Heart left ventricle (tissue), 16 donors: ENCODE measurements around the gene SCAMP3. TPM values are rescaled to one million over a fixed set of nuclear protein-coding genes. Genes with fewer than 3 reads are reported as not detected.
"Not testable (repeated sequence)": the region's sequence is repeated elsewhere in the genome, so short reads cannot be mapped to it uniquely, and the experiment has no call there.

Source experiments
- ATAC-seq, 4 donors: fragments of 200-7000 bp; cut with Tn5 transposase; one replicate each; pipeline ENCODE4 v1.9.1; 2020 to 2022; ENCODE audit warnings: moderate library complexity in 4 of 4, mild to moderate bottlenecking in 3 of 4, moderate number of reproducible peaks in 1 of 4
- DNase-seq, 5 donors: peaks; one replicate each; pipeline ENCODE4 v3.0.0-alpha.2; 2020
- H3K27ac ChIP-seq, 12 donors: fragments of 200-600 bp; sonication (generic) in 4 of 12; one replicate each; pipeline versions ENCODE4 v1.5.0 to v1.8.0; 2016 to 2022; ENCODE audit warnings: mild to moderate bottlenecking in 2 of 12
- H3K27me3 ChIP-seq, 9 donors: fragments of 200-600 bp; sonication (generic) in 2 of 9; one replicate each; pipeline versions ENCODE4 v1.5.1 to v1.8.0; 2016 to 2022; ENCODE audit warnings: mild to moderate bottlenecking in 3 of 9
- H3K36me3 ChIP-seq, 9 donors: fragments of 200-600 bp; sonication (generic) in 2 of 9; one replicate each; pipeline versions ENCODE4 v1.5.0 to v1.8.0; 2018 to 2022; ENCODE audit warnings: mild to moderate bottlenecking in 2 of 9
- H3K4me1 ChIP-seq, 12 donors: fragments of 200-600 bp; sonication (generic) in 4 of 12; one replicate each; pipeline versions ENCODE4 v1.5.0 to v1.8.0; 2016 to 2022; ENCODE audit warnings: mild to moderate bottlenecking in 3 of 12
- H3K4me3 ChIP-seq, 12 donors: fragments of 200-600 bp; sonication (generic) in 4 of 12; one replicate each; pipeline versions ENCODE4 v1.5.0 to v1.8.0; 2017 to 2022; ENCODE audit warnings: mild to moderate bottlenecking in 9 of 12, moderate library complexity in 4 of 12
- H3K9me3 ChIP-seq, 12 donors: fragments of 200-600 bp; sonication (generic) in 4 of 12; one replicate each; pipeline versions ENCODE4 v1.5.0 to v1.8.0; 2016 to 2022; ENCODE audit warnings: mild to moderate bottlenecking in 1 of 12
- POLR2A ChIP-seq, 2 donors: fragments of 450-650 bp; IDR thresholded peaks; one replicate each; pipeline ENCODE4 v1.6.1; 2017; ENCODE audit warnings: antibody characterized with exemption in 2 of 2, mild to moderate bottlenecking in 2 of 2, moderate library complexity in 2 of 2
- WGBS, 4 donors: extraction: QIAGEN DNeasy Blood & Tissue Kit in 2 of 4; methylation state at CpG; one replicate each; pipeline versions ENCODE4 v1.1.5 to v1.1.7; 2013 to 2018; 5-methylcytosine and 5-hydroxymethylcytosine counted together
- intact Hi-C, 10 donors: fragments of 100-400 bp; cut with DNase I; formaldehyde crosslinking; loops; one replicate each; pipeline versions ENCODE4 v1.11.1 to v1.14.2; 2022
- polyA plus RNA-seq, 2 donors: library from polyadenylated mRNA; stranded (reverse); fragments of 200-250 nt; gene quantifications; one replicate each; pipeline ENCODE4 v1.2.3, GENCODE V29; 2013
- total RNA-seq, 9 donors: library from RNA; depleted of rRNA in 2 of 9; stranded (reverse); fragments of >200 nt in 2 of 9; fragmentation: NEBNext Ultra II Directional in 3 of 9; extraction: Animal tissue kit (Norgen Biotek cat#: 25700) in 3 of 9; gene quantifications; one replicate each; pipeline versions ENCODE4 v1.1.0 to v1.2.4, GENCODE V29; 2016 to 2023
- TF ChIP-seq, protein P1 (sequence below), 12 donors: fragments of 200-600 bp; sonication (generic) in 4 of 12; IDR thresholded peaks; one replicate each; pipeline versions ENCODE4 v1.5.0 to v1.8.0; 2018 to 2022; ENCODE audit warnings: antibody characterized with exemption in 12 of 12, mild to moderate bottlenecking in 5 of 12
- donor health status: ischemic (EF 13 %, LVEDD 7.1; RV severe dilation, severe dysfunction).
- donor health status: healthy with polysubstance abuse.
- donor health status: DM: no; HTN: yes; CAD: no.
- donor health status: DM: no; HTN: no; CAD: no.
- donor health status: ischemic (EF 25% LVEDD 6.9; RV normal size, moderate dysfunction).
- donor health status: ischemic (EF 25% LVEDD 5.7; RV mildly dilated, moderate dysfunction).
- donor health status: healthy.
- donor health status: DM: yes; HTN: yes; CAD: no.
- donor health status: ischemic (EF 35%, LVEDD 5.7; RV mildly dilated, moderate dysfunction).
- donor health status: nonischemic (EF 11% LVEDD 7.7; RV severe dilation, severe dysfunction).
- donor health status: DM: yes; HTN: yes; CAD: no.
- donor health status: PGD.
- donor health status: ischemic (EF 29% LVEDD 5.4; RV normal size, mild dysfunction).
- donor health status: nonischemic (EF 23%, LVEDD 6.1; RV moderate dilation, normal function).

Gene SCAMP3
- total and polyA plus RNA-seq, 11 donors, result 51.2 to 123 (median 65.8) TPM

GRCh38 chr1:155226188-155226909, 35.8 kb downstream of the SCAMP3 start:
- H3K4me3 ChIP-seq, result peak overlapping the region; percentile 15 to 77 (median 62)
- 0 to 1% (median 0%) methylated on average over 7 of the region's 7 CpGs for WGBS, 4 donors
- intact Hi-C loops, result loop anchor here in 8 of 10 donors (1.0 to 10.0 kb wide), 6 partner anchors 17 to 52 kb away; partner anchors contain the start of genes KRTCAP2 (in 2 of the 8), MTX1 (in 2 of the 8), TRIM46 (in 2 of the 8) and THBS3 (in 1 of the 8)
- no peaks in the 10 kb centered on the region for H3K27me3 ChIP-seq
- peak; percentile 23 to 52 (median 44) for ATAC-seq
- TF ChIP-seq, protein P1, sequence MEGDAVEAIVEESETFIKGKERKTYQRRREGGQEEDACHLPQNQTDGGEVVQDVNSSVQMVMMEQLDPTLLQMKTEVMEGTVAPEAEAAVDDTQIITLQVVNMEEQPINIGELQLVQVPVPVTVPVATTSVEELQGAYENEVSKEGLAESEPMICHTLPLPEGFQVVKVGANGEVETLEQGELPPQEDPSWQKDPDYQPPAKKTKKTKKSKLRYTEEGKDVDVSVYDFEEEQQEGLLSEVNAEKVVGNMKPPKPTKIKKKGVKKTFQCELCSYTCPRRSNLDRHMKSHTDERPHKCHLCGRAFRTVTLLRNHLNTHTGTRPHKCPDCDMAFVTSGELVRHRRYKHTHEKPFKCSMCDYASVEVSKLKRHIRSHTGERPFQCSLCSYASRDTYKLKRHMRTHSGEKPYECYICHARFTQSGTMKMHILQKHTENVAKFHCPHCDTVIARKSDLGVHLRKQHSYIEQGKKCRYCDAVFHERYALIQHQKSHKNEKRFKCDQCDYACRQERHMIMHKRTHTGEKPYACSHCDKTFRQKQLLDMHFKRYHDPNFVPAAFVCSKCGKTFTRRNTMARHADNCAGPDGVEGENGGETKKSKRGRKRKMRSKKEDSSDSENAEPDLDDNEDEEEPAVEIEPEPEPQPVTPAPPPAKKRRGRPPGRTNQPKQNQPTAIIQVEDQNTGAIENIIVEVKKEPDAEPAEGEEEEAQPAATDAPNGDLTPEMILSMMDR (IDR thresholded peaks at IDR 0.05), result peak; percentile 10 to 65 (median 60)
- TF ChIP-seq POLR2A (IDR thresholded peaks at IDR 0.05), result no peak
- peak; percentile 63 to 78 (median 70) for DNase-seq
- peak overlapping the region; percentile 24 to 92 (median 87) for H3K27ac ChIP-seq
- H3K4me1 ChIP-seq, result peaks cover 0 to 63% (median 16%) of the 10 kb centered on the region in 12 donors
- H3K36me3 ChIP-seq, result no peaks in the 10 kb centered on the region
- no peaks in the 10 kb centered on the region for H3K9me3 ChIP-seq

GRCh38 chr1:155225404-155225759, 36.8 kb downstream of the SCAMP3 start:
- not testable (repeated sequence) for H3K27me3 ChIP-seq, H3K4me3 ChIP-seq, DNase-seq, ATAC-seq, H3K36me3 ChIP-seq, H3K9me3 ChIP-seq
- WGBS, 4 donors, result 97 to 99% (median 98%) methylated on average over 8 of the region's 8 CpGs
- H3K4me1 ChIP-seq, result peaks cover 0 to 71% (median 16%) of the 10 kb centered on the region in 12 donors
- intact Hi-C loops, result loop anchor here in 7 of 10 donors (2.0 to 10.0 kb wide), 3 partner anchors 48 to 51 kb away; partner anchors contain the start of genes KRTCAP2 (in 2 of the 7) and TRIM46 (in 2 of the 7)
- H3K27ac ChIP-seq, result peak overlapping the region in 2 of 12 donors; percentile 89 to 92

- no peak overlapping the region for H3K4me3 ChIP-seq
- ATAC-seq (no peak), DNase-seq (no peak)
- no peaks in the 10 kb centered on the region for H3K27me3 ChIP-seq
- H3K4me1 ChIP-seq, result peaks cover 0 to 85% (median 18%) of the 10 kb centered on the region in 12 donors
- 80 to 89% (median 86%) methylated on average over 7 of the region's 7 CpGs for WGBS, 4 donors
- intact Hi-C loops, result loop anchor here in 2 of 10 donors (10.0 kb wide), 1 partner anchor 48 kb away; the partner anchor contains the start of genes KRTCAP2 (in 2 of the 2) and TRIM46 (in 2 of the 2)
- no peaks in the 10 kb centered on the region for H3K36me3 ChIP-seq
- H3K27ac ChIP-seq, result peak overlapping the region in 1 of 12 donors; percentile 1
- no peaks in the 10 kb centered on the region for H3K9me3 ChIP-seq
- no peak for TF ChIP-seq POLR2A (IDR thresholded peaks at IDR 0.05)
- TF ChIP-seq, protein P1 (IDR thresholded peaks at IDR 0.05), result no peak
Measured at GRCh38 chr1:155223047-155223446, 39.1 kb downstream of the SCAMP3 start.

- intact Hi-C loops, result loop anchor here in 2 of 10 donors (10.0 kb wide), 1 partner anchor 46 kb away; the partner anchor contains the start of genes KRTCAP2 (in 2 of the 2) and TRIM46 (in 2 of the 2)
- WGBS, 4 donors, result 85 to 91% (median 88%) methylated on average over 10 of the region's 10 CpGs
- H3K27me3 ChIP-seq, ATAC-seq, H3K36me3 ChIP-seq, H3K4me3 ChIP-seq, H3K9me3 ChIP-seq: not testable (repeated sequence)
- H3K4me1 ChIP-seq, result peaks cover 0 to 63% (median 4%) of the 10 kb centered on the region in 12 donors
- H3K27ac ChIP-seq, result peak overlapping the region in 1 of 12 donors; percentile 65
- peak in 1 of 5 donors; percentile 2 for DNase-seq
Measured at GRCh38 chr1:155220211-155220965, 41.8 kb downstream of the SCAMP3 start.
